ENCODE results near the gene GTPBP10. TPM values are rescaled to one million over a fixed set of nuclear protein-coding genes. Genes with fewer than 3 reads are reported as not detected.

GTPBP10 gene
- total RNA-seq, 4 donors from 2014 or later, result 25.0 to 41.4 (median 33.2) TPM

DNA sequence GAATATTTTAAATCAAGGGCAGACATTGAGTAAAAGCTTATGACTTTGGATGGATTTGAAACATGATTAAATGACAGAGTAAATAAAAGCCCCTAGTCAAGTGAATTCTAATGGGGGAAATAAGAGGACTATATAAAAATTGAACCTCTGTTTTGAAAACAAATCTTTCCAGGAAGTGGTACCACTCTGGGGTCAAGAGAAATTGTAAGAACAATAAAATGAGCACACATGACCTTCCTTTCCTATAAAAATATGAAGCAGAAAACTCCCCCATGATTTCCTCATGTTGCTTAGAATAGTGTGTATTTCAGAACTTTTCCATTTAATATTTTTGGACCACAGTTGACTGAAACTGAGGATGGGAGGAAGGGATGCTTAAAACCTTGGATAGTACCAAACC, 44.4 kb downstream of the GTPBP10 start:
- no peaks in the 10 kb centered on the region for H3K27me3 ChIP-seq
- H3K27ac ChIP-seq, result no peak overlapping the region
- TF ChIP-seq, protein P1, sequence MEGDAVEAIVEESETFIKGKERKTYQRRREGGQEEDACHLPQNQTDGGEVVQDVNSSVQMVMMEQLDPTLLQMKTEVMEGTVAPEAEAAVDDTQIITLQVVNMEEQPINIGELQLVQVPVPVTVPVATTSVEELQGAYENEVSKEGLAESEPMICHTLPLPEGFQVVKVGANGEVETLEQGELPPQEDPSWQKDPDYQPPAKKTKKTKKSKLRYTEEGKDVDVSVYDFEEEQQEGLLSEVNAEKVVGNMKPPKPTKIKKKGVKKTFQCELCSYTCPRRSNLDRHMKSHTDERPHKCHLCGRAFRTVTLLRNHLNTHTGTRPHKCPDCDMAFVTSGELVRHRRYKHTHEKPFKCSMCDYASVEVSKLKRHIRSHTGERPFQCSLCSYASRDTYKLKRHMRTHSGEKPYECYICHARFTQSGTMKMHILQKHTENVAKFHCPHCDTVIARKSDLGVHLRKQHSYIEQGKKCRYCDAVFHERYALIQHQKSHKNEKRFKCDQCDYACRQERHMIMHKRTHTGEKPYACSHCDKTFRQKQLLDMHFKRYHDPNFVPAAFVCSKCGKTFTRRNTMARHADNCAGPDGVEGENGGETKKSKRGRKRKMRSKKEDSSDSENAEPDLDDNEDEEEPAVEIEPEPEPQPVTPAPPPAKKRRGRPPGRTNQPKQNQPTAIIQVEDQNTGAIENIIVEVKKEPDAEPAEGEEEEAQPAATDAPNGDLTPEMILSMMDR (IDR thresholded peaks at IDR 0.05), result no peak
- no peak for TF ChIP-seq POLR2A (IDR thresholded peaks at IDR 0.05)
- DNase-seq, result no peak
- H3K4me3 ChIP-seq (replicated peaks in 1 of 3), result no peak overlapping the region
- peaks cover under 1% of the 10 kb centered on the region in 2 donors for H3K36me3 ChIP-seq
- intact Hi-C loops (cut with DNase I), result no loop called here
- no peaks in the 10 kb centered on the region for H3K9me3 ChIP-seq
- H3K4me1 ChIP-seq, result no peaks in the 10 kb centered on the region

DNA sequence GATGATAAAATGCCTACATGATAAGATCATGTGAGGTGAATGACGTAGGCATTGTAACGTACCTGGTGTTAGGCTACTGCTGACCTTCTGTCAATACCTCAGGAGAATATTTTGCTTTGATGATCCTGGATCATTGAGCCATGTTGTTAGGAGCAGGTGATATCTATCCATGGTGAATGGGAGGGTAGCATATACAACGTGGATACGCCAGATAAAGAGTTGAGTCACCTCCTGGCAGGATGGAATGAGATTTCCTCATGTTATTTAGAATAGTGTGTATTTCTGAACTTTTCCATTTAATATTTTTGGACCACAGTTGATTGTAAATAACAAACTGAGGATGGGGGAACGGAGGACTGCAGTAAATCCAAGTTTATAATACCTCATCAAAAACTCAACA, 45.0 kb downstream of the GTPBP10 start:
- no peak for DNase-seq
- intact Hi-C loops (cut with DNase I), result no loop called here
- Histone ChIP-seq H3K9me3 (no peaks in the 10 kb centered on the region), H3K27ac (no peak overlapping the region), H3K36me3 (no peaks in the 10 kb centered on the region), H3K4me1 (no peaks in the 10 kb centered on the region), H3K27me3 (no peaks in the 10 kb centered on the region), H3K4me3 (replicated peaks in 1 of 3) (no peak overlapping the region)
- TF ChIP-seq, protein P1 (IDR thresholded peaks at IDR 0.05), result no peak
- no peak for TF ChIP-seq POLR2A (IDR thresholded peaks at IDR 0.05)
- 87 to 93% methylated on average over 5 of the region's 5 CpGs for WGBS, 2 donors

DNA sequence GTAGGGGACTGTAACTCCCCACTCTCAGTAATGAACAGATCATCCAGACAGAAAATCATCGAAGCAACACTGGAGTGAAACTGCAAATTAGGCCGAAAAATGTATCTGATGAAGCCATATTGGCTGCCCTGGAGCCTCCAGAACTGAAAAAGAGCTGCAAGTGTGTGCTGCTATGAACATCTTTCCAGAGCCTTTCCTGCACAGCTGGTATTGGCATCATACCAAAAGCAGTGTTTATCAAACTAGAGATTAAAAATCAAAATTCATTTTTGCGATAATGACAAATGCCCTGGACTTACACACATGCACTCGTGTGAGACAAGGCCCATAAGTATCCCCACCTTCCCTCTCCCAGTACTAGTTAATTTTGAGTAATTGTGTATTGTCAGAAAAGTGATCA, 49.9 kb downstream of the GTPBP10 start:
- no peak for DNase-seq
- 94 to 97% methylated on average over 4 of the region's 4 CpGs for WGBS, 2 donors
- H3K4me1 ChIP-seq, result no peaks in the 10 kb centered on the region
- no peaks in the 10 kb centered on the region for H3K9me3 ChIP-seq
- H3K27ac ChIP-seq, result no peak overlapping the region
- TF ChIP-seq, protein P1 (IDR thresholded peaks at IDR 0.05), result no peak
- no peak for TF ChIP-seq POLR2A (IDR thresholded peaks at IDR 0.05)
- H3K4me3 ChIP-seq (replicated peaks in 1 of 3), result no peak overlapping the region
- H3K36me3 ChIP-seq, result no peaks in the 10 kb centered on the region
- intact Hi-C loops (cut with DNase I), result loop anchor here (5.0 kb wide), 1 partner anchor 44 kb away; no protein-coding TSS in a partner anchor
- no peaks in the 10 kb centered on the region for H3K27me3 ChIP-seq

DNA sequence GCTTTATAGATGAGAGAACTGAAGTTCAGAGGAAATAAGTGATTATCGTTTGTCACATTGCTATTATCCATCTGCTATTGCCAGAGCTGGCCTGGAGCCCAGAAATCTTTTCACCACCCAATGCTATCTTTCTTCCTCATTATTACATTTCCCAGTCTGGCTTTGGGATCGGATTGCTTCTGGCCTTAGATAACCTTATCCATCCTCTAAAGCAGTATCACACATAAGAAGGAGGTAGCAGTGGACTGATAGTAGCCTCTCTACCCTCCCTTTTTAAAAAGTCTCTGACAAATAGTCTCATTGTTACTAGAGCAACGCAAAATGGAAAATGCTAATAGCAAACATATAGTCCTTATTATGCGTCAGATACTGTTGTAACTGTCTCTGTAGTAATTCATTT, 55.5 kb downstream of the GTPBP10 start:
- intact Hi-C loops (cut with DNase I), result no loop called here
- 54 to 65% methylated on average over 4 of the region's 4 CpGs for WGBS, 2 donors
- no peaks in the 10 kb centered on the region for H3K4me1 ChIP-seq
- H3K9me3 ChIP-seq, result no peaks in the 10 kb centered on the region
- no peak overlapping the region for H3K4me3 ChIP-seq (replicated peaks in 1 of 3)
- no peak for DNase-seq
- TF ChIP-seq, protein P1 (IDR thresholded peaks at IDR 0.05), result no peak
- no peak for TF ChIP-seq POLR2A (IDR thresholded peaks at IDR 0.05)
- peaks cover 0 to 3% of the 10 kb centered on the region in 2 donors for H3K36me3 ChIP-seq
- no peak overlapping the region for H3K27ac ChIP-seq
- H3K27me3 ChIP-seq, result no peaks in the 10 kb centered on the region

GRCh38 chr7:90402785-90403173, 56.3 kb downstream of the GTPBP10 start:
- no peak for TF ChIP-seq POLR2A (IDR thresholded peaks at IDR 0.05)
- intact Hi-C loops (cut with DNase I), result no loop called here
- H3K27ac ChIP-seq, result peak overlapping the region; percentile 78 to 96 (median 91)
- no peak for DNase-seq
- H3K36me3 ChIP-seq, result peaks cover 0 to 10% of the 10 kb centered on the region in 2 donors
- no peaks in the 10 kb centered on the region for H3K27me3 ChIP-seq
- WGBS, 2 donors, result 18 to 19% methylated on average over 1 of the region's 1 CpG
- no peaks in the 10 kb centered on the region for H3K9me3 ChIP-seq
- no peaks in the 10 kb centered on the region for H3K4me1 ChIP-seq
- H3K4me3 ChIP-seq (replicated peaks in 1 of 3), result peak overlapping the region; percentile 43 to 63 (median 54)

Measured in thyroid gland (tissue), 4 donors.